Cardiac fibroblast (primary cell): ENCODE data around the gene CHST15.

Source experiments
- DNase-seq, 2 donors: peaks; one replicate each; pipeline versions ENCODE4 v3.0.0 to v3.0.0-alpha.2; 2010; ENCODE audit warnings: low read depth in 2 of 2
- H3K4me3 ChIP-seq, 2 donors: replicated peaks in 1 of 2; 1 replicate in 1 of 2; 2 replicates in 1 of 2; pipeline ENCODE4 v1.5.1; 2011; ENCODE audit warnings: low read depth in 2 of 2, low read length in 2 of 2, mild to moderate bottlenecking in 2 of 2, moderate library complexity in 1 of 2
- CTCF ChIP-seq: IDR thresholded peaks from one replicate; pipeline ENCODE4 v1.5.1; 2011; ENCODE audit warnings: low read depth, mild to moderate bottlenecking, low read length, inconsistent platforms

Gene CHST15

GRCh38 chr10:124095096-124095495, 1.7 kb upstream of the CHST15 start:
- H3K4me3 ChIP-seq, result no peak overlapping the region
- no peak for DNase-seq
- TF ChIP-seq CTCF, result no peak

- no peak for TF ChIP-seq CTCF
- DNase-seq, result no peak
- no peak overlapping the region for H3K4me3 ChIP-seq
These were observed 1.0 kb upstream of the CHST15 start for GRCh38 chr10:124094419-124094785.

GRCh38 chr10:124093774-124094418, 498 bp upstream of the CHST15 start:
- peak overlapping the region; percentile 48 to 62 for H3K4me3 ChIP-seq
- peak; percentile 14 to 51 for DNase-seq

GRCh38 chr10:124092250-124092859, 1.0 kb downstream of the CHST15 start:
- TF ChIP-seq CTCF, result no peak
- peak overlapping the region; percentile 48 to 73 for H3K4me3 ChIP-seq
- DNase-seq, result peak; percentile 5 to 47

GRCh38 chr10:124091646-124092249, 1.6 kb downstream of the CHST15 start:
- DNase-seq, result peak; percentile 2 to 39

GRCh38 chr10:124090601-124091209, 2.7 kb downstream of the CHST15 start:
- TF ChIP-seq CTCF, result no peak
- no peak overlapping the region for H3K4me3 ChIP-seq
- DNase-seq, result no peak

More at GRCh38 chr10:124091646-124092249, 1.6 kb downstream of the CHST15 start:
- H3K4me3 ChIP-seq, result peak overlapping the region; percentile 48 to 55
- TF ChIP-seq CTCF, result no peak

- no peak overlapping the region for H3K4me3 ChIP-seq
- DNase-seq, result no peak
- no peak for TF ChIP-seq CTCF
These were observed 3.5 kb downstream of the CHST15 start for GRCh38 chr10:124089859-124090258.
